ENCODE measurements around the gene SLIT1. TPM values are rescaled to one million over a fixed set of nuclear protein-coding genes. Genes with fewer than 3 reads are reported as not detected.

Gene SLIT1
- total RNA-seq (2014; rRNA removed; shearing (Covaris generic)), result not detected in 2 replicates

DNA sequence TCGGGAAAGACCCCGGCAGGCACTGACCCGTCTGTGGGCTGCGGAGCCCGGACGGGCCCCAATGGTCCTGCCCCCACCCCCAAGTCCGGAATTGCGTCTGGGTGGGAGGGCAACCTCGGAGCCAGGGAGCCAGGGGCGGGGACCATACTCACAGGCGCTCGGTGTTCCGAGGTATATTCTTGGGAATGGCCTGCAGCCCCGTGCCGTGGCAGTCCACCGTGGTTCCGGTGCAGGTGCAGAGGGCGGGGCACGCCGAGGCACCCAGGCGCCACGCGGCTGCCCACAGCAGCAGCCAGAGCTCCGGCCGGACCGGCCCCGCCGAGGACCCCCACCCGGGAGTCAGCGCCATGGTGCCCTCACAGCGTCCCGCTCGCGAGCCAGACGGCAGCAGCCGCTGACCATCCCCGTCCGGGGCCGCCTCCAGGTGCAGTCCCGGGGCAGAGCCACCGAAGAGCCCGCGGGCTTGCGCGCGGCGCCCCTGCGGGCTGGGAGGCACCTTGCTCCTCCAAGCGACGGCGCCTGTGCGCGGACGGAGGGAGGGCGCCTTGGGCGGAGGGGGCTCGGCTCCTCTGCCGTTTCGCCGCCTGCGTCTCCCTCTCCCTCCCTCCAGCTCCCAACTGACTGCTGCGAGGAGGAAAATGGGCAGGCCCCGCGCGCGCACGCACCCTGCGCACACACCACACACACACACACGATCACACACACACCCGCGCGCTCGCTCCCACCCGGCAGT is at the start of gene SLIT1:
SLIT1 (minus strand) TSS at position 634 of the 733 bp plus-strand sequence; CDS start at position 349, 285 bp downstream.
- no peak for DNase-seq (ENCODE audit: low spot score)

DNA sequence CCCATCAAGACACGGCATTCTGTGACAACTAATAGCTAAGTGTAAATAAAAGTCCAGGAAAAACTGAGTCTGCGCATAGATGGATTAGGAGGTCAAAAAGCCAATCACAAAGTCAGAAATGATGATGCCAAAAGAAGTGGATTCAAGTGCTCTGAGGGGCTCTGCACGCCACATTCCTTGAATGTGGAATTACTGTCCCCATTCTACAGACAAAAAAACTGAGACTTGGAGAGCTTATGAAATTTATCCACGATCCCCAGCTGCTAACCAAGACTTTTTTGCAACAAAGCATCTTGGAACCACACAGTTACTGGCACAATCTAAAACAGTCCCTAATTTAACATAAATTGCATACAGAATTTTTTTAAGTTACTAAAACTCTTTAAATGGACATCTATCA is 49.6 kb upstream of the SLIT1 start:
- no peak for DNase-seq (ENCODE audit: low spot score)

DNA sequence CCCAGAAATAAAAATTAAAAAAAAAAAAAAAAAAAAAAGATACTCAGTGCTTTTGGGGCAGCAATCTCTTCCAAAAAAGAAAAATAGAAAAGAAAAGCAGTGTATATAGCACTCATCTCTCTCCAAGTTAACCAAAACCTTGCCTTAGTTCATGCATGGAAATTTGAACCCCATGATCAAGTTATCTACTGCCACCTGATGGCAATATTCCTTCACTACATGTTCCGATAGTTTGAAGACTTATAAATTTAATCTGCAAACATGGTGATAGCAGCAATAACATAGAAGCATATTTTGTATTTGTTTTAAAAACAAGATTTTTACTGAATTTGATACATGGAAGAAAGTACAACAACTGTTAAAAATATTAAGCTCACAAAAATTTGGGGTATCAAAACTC is 48.6 kb upstream of the SLIT1 start:
- DNase-seq (ENCODE audit: low spot score), result peak; percentile 40

DNA sequence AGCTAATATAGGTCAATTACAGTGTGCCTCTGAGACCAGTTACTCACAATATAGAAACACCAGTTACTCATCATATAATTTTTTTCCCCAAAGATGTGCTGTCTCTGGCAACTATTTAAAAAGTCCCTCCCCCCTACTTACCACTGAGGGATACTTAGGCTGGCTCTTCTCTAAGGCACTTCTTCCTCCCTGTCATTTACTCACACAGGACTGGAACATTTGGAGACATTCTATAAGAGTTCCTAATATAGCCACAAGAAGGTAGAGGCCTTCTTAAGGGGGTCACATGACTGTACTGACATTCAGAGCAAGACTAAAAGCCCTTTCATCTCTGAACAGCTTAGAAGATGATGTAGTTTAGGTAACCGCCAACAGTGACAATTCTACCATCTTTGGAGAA is 44.4 kb upstream of the SLIT1 start:
- DNase-seq (ENCODE audit: low spot score), result peak; percentile 6

DNA sequence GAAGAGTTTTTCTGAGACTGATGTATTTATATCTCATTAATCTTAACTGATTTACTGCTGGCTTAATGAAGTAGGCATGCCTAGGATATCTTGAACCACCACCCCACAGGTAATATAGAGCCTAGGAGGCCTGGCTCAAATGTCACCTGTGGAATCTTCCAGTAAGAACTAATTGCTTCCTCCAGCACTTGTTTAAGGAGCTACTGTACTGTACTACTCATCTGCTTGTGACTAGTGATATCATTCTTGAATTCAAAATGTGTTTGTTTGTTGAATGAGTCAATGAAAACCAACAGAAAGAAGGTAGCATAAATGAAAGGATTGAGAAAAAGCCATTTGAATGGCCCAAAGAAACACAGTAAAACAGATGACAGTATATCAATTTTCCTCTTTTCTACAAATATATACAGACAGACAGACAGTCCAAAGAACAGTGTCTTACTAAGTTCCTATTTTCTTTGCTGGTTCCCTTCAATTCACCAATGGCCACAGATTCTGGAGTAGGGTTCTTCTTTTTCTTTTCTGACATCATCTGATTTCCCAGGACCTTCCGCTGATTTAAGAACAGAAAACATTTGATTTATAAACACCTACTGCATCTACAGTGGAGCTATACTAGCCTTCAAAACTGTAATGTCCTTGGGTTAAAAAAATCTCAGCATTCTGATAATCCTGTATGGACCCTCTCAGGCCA is 43.7 kb upstream of the SLIT1 start:
- no peak for DNase-seq (ENCODE audit: low spot score)

- DNase-seq (ENCODE audit: low spot score), result no peak
Measured at GRCh38 chr10:97228775-97229157, 43.0 kb upstream of the SLIT1 start.

GRCh38 chr10:97228130-97228774 is 42.5 kb upstream of the SLIT1 start:
- DNase-seq (ENCODE audit: low spot score), result no peak

- no peak for DNase-seq (ENCODE audit: low spot score)
Measured at GRCh38 chr10:97226398-97226797, 40.6 kb upstream of the SLIT1 start.

GRCh38 chr10:97224483-97225435 is 39.0 kb upstream of the SLIT1 start:
- no peak for DNase-seq (ENCODE audit: low spot score)

DNA sequence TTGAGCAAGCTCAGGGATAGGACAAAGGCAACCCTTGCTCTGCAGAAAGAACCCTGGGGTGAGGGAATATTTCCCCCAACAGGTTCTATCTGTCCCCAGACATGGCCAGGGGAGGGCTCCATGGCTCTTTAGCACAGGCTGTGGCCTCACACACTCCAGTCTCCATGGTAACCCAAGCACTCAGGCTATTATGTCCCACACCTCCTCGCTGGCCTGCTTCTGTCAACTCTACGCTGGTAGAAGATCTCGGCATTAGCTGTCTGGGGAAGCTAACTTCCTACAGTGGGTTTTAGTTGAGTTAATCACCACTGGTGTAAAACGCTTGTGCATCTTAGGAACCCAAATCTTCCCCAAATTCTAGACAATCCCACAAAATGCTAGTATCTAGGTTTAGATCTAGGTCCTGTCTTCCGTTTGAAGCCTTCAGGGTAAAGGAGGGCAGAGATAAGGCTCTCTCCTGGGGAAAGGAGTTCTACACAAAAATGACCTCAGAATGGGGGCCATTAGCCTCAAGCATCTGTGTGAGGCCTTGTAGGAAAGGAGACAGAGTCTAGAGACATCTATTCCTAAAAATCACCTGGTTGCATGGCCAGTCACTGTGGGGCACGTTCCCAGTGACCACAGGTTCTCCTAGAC is 36.7 kb upstream of the SLIT1 start:
- no peak for DNase-seq (ENCODE audit: low spot score)

DNA sequence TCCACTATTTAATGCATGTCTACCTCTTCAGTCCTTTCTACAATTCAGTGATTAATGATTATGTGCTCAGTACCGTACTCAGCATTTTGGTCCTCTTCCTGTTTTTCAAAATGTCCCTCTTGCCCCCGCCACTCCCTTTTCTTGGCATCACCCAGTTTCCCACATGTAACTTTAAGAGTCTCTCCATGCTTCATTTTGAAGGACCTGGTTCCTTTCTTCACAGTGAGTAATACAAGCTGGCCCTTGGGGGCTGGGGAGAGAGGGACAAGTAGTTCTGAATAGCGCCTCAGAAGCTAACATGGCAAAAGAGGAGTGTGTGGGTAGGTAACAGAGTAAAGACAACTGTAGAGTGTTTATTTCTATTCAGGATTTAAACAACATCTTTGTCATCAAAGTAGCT is 34.6 kb upstream of the SLIT1 start:
- DNase-seq (ENCODE audit: low spot score), result no peak

GRCh38 chr10:97217299-97217698 is 31.5 kb upstream of the SLIT1 start:
- DNase-seq (ENCODE audit: low spot score), result no peak

DNA sequence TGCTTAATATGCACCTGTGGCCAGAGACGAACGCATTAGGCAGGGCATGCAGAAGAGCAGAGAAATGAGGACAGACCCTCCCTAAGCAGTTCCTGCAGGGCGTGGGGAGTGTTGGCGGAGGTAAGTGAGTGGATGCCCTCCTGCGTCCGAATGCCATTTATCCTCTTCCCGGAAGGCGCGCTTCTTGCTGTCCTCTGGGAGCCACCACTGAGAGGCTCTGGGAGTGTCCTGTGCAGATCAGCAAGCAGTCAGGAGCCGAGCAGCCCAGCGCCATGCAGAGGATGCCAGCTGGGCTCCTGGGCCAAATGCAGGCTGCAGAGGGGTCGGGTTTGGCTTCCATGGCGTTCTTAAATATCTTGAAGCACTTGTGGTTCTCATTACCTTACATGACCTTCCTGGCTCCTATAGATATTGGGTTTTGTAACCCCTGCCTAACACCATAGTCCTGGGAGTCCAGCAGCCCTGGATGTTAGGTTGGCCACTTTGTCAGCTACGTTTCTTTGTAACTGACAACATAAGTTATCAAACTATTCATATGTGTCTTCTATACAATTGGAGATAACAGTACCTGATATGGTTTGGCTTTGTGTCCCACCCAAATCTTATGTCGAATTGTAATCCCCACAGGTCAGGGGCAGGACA is 30.0 kb upstream of the SLIT1 start:
- DNase-seq (ENCODE audit: low spot score), result no peak

DNA sequence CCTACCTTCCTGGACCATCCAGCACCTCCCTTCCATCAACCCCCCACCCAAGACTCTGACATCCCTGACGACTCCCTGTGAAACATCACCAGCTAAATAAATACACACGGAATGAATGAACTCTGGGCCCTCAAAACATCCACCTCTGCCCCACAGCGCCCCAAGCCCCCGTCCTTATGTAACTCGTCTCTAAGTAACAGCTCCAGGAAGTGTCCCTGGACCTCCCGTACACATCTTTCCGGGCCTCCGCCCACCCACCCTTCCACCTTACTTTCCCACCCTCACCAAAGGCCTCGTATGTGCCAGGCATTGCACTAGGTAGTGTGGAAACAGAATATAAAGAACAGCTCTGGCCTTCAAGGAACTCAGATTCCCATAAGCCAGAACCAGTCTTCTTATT is 27.7 kb upstream of the SLIT1 start:
- no peak for DNase-seq (ENCODE audit: low spot score)

DNA sequence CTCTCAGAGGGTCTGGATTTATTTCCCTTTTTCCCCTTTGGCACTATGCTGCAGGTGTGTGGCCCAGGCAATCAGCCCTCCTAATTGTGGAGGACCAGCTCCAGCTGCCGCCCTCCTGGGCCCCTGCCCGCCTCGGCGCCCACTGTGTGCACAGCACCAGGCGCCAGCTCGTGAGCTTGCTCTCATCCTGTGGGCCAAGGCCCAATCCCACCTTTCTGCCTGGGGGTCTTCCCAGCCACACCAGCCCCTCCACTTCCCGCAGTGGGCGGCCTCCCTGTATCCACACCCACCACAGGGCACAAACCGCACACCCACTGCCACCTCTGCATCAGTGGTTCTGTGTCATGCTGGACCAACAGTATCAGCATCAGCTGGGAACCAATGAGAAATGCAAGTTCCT is 25.5 kb upstream of the SLIT1 start:
- no peak for DNase-seq (ENCODE audit: low spot score)

- DNase-seq (ENCODE audit: low spot score), result peak; percentile 68
Measured at GRCh38 chr10:97210543-97210960, 24.8 kb upstream of the SLIT1 start.

DNA sequence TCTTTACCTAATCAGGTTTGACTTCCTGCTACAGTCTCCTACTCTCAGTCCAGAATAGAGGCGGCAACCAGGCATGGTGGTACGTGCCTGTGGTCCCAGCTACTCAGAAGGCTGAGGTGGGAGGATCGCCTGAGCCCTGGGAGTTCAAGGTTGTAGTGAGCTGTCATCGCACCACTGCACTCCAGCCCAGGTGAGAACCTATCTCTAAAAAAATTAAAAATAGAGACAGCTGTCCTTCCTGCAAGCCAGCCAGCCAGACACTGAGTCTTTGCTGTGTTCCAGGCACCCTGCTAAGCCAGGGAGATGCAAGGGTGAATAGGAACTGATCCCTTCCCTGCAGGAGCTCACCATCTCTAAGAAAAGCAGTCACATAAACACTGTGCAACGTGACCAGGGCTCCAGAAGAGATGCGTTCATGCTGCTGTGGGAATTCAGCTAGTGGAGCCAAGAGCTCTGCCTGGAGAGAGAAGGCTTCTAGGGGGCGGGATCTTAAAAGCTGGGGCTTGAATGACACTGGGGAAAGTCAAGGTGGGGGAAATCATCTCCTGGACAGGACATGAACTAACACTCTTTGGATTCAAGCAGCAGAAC is 22.1 kb upstream of the SLIT1 start:
- no peak for DNase-seq (ENCODE audit: low spot score)

GRCh38 chr10:97207131-97207530 is 21.4 kb upstream of the SLIT1 start:
- no peak for DNase-seq (ENCODE audit: low spot score)

- DNase-seq (ENCODE audit: low spot score), result no peak
Measured at GRCh38 chr10:97204826-97205679, 19.3 kb upstream of the SLIT1 start.
